IPS DF 4.7 (cell line): ENCODE measurements around the gene KCNQ1OT1.

Experiments
- DNase-seq: peaks from one replicate; pipeline ENCODE4 v3.0.0-alpha.2; 2013; ENCODE audit warnings: low spot score; ENCODE audit errors: extremely low read depth

Gene KCNQ1OT1

DNA sequence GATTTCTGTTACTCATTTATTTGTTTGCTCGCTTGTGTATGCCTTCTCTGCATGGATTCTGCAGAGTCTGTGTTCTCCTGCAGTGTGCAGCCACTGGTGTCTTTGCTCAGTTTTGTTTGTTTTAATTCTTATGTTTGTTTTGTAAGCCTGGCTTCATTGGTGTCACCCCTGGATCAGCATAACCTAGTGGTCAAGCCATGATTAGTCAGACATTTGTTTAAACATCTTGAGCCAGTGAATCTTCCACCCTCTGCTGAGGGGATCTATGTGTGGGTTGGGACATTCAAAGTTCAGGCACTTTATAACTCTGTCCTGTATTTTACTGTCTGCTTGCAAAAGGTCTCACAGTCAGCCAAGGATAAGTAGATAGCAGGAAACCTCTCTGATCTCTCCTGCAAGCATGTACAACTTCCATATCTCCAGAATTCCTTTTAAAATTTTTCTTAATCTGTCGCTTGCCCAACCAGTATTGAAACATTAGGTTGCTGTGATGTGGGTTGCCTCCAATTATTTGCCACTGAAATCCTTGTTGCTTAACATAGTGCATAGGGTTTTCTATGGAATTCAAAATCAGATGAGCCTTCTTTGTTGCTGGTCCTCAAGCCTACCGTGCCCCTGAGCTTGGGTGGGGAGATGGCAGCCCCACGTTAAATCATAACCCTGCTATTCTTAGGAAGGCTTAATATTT lies 86.8 kb downstream of the KCNQ1OT1 start:
- DNase-seq: no peak

DNA sequence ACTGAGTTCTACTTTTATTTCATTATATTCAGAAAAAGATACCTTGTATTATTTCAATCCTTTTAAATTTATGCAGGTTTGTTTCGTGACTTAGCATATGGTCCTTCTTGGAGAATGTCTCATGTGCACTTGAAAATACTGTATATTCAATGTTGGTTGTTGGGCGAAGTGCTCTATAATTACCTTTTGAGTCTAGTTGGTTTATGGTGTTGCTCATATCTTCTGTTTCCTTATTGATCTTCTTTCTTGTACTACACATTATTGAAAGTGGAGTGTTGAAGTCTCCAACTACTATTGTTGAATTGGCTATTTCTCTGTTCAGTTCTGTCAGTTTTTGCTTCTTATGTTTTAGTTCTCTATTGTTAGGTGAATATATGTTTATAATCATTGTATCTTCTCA lies 90.4 kb downstream of the KCNQ1OT1 start:
- DNase-seq: no peak

DNA sequence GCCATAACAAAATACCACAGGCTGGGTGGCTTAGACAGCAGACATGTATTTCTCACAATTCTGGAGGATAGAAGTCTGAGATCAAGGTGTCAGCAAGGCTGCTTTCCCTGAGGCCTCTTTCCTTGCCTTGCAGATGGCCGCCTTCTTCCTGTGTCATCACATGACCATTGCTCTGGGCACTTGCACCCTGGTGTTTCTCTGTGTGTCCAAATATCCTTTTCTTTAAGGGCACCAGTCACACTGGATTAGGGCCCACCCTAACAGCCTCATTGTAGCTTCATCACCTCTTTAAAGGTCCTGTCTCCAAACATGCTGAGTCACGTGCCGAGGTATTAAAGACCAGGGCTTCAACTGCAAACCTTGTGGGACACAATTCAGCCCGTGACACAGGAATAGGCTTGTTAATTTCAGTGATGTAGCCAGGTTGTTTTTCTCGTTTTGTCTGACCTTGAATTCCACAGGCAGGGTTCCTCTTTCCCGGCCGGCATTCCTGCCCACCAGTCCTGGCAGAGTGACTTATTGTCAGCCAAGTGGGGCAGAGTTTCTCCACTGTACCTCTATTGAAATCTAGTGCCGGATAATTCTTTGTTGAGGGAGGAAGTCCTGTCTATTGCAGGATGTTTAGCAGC lies 100.1 kb downstream of the KCNQ1OT1 start:
- DNase-seq: no peak

DNA sequence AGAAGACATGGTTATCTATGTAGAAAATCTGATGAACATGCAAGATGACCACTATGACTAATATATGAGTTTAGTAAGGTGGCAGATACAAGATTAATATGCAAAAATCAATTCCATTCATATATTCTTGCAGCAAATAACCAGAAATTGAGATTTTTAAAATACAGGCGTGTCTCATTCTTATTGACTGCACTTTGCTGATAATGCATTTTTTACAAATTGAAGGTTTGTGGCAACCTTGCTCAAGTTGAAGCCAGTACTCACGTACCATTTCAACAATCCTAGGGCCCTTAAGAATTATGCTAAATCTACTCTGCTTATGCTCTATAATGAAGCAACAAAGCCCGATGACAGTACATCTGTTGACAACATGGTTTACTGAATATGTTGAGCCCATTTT lies 104.6 kb downstream of the KCNQ1OT1 start:
- DNase-seq: no peak

DNA sequence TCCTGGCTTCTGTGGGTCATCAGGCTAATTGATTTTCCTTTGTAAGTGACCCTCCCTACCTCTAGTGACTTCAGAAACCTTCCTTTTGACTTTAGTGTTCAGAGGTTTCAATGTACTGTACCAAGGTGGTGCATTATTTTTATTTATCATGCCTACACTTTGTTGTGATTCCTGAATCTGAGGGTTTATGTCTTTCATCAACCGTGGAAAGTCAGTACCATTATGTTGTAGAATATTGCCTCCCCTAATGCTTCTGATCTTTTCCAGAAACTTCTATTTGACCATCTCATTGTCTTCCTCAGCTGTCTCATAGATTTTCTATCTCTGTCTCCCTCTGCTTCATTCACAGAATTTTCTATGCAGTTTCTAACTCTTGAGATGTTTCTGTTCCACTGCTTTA lies 105.5 kb downstream of the KCNQ1OT1 start:
- DNase-seq: no peak

DNA sequence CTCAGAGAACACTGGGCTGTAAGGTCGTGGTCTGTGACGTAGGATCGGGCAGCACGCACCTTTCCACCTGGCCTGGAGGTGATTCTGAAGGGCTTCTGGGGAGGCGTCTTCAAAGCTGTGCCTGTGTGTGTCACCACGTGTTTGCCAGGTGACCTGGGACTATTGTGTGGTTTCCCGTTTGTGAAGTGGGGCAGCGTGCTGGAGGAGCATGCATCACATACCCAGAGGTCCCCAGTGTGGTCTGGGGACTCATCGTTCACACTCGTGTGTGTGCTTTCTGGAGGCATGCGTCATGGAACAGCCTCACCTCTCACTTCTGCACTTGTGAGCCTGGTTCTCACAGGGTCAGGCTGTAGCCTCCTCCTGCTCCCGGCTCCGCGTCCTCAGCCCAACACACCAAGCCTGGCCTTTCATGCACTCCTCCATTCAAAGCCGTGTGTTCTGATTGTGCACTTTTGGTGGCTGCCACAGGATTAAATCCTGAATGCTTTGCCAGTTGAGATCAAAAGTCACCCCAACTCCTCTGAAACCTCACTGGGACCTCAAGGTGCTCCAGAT lies 106.3 kb downstream of the KCNQ1OT1 start:
- DNase-seq: no peak

DNA sequence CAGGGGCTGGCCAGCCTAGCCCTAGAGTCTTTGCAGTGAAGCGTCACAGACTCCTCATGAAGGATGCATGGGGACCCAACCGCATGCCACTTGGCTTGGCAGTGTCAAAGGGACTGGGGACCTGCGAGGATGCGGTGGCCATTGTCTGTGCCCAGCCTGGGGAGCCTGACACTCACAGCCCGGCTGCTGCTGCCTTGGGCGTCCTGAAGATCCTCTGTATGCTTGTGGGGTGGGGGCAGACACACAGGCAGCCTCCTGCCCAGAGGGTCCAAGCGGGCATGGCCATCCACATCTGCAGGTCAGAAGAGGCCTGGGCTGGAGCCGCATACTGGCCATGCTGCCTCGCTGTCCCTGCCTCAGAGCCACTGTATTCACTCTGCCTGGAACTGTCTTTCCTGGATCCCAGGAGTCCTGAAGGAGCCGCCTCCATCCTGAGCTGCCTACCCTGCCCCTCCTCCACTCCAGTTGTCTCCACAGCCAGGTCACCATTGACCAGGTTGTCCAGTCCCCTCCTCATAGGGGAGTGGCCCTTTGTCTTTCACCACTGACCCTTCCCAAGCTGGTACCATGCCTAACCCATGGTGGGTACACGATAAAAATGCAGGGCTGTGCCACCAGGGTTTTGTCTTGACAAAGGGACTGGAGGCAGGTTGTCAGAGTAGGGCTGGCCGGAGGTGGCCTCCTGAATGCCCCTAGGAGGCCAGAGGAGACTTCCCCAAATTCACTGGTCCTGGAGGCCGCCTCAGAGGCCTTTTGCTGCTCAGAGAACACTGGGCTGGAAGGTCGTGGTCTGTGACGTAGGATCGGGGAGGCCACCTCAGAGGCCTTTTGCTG lies 107.0 kb downstream of the KCNQ1OT1 start:
- no peak for DNase-seq

DNA sequence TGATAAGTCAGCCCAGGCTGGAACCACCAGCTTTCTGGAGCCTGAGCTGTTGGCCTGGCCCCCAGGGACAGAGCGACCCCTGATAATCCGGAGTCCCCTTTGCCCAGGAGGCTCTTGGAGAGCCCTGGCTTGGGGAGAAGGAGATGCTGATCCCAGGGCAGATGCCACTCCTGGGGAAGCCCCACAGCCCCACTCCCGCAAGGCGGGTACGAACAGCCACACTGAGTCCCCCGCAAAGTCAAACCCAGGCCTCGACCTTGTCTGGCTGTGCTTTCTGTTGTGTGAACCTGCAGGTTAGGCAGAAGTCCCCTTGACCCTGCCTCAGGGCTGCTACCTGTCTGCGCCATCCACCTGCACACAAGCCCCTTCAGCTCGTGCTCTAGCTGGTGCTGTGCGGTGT lies 108.0 kb downstream of the KCNQ1OT1 start:
- no peak for DNase-seq

DNA sequence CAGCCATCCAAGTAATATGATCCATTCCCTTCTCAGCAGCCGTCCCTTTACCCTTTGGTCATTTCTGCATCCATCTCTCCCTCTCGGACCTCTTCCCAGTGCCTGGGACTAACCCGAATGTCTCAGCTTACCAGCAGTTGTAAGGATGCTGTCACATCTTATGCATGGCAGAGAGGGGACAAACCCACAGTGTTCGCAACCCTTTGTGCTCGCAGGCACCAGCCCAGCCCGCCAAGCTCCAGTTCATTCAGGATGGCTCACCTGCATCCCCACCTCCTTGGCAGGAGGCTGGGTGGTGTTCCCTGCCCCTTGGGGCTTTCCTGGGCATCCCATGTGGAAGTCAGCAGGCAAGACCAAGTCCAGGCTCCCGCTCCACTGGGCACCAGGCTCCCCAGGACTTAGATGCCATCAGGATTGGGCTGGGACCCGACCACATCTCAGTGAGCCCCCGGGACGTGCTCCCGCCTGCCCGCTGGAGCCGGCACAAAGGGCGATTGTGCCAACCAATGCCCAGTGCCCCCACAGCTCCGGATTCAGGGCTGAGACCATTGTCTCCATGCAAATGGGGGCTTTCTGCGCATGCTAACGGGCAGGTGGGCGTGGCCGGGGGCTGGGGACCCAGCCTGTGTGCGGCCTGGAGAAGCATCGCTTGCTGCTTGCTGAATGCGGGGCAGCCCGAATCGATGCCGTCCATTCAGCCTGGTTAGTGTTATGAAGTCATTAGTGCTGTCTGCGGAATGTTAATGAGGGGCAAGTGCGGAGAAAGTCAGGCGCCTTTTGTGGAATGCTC lies 108.6 kb downstream of the KCNQ1OT1 start:
- no peak for DNase-seq

DNA sequence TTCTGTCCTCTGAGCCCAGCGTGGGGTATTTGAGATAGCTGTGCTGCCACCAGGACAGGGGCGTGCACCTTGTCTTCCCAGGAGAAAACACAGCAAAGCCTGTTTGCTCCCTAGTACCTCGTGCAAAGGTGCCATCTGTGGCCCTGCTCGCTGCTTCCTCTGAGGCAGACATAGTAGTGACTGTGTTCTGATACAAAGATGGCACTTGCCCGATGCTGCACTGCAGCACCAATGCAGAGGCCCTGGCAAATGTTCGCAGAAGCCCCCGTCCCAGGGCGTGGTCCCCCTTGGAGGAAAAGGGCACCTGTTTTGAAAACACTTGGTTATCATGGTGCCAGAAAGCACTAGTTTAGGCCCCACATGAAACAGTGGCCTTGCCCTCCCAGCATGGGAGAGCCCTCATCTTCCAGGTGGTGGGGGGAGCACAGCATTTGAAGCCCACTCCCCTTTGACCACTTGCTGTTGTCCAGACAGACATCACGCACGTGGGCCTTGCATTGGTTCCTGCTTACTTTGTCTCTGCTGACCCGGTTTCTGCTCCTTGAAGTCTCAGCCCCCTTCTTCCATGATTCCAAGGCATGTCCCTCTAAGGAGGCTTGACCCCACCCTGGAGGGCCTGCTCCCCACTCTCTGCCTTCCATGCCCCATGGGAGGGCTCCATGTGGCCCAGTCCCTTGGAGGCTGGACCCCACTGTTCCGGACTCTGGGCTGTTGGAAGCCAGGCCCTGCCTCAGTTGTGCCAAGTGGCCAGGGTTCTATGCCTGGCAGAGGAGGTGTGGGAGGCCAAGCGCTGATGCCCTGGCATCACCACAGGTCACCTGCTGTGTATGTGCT lies 109.4 kb downstream of the KCNQ1OT1 start:
- no peak for DNase-seq

DNA sequence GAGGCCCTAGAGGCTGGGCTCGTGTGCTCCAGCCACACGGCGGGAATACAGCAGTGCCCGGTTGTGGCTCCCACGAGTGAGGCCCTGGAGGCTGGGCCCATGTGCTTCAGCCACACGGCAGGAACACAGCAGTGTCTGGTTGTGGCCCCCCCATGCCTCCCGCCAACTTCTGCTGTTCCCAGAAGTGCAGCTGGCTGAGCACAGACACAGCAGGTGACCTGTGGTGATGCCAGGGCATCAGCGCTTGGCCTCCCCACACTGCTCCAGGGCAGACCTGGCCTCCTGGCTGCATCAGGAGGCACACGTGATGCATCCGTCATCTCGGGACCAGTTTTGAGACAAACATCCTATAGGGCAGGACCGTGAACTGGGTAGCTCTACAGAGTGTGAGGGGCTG lies 110.3 kb downstream of the KCNQ1OT1 start:
- no peak for DNase-seq

DNA sequence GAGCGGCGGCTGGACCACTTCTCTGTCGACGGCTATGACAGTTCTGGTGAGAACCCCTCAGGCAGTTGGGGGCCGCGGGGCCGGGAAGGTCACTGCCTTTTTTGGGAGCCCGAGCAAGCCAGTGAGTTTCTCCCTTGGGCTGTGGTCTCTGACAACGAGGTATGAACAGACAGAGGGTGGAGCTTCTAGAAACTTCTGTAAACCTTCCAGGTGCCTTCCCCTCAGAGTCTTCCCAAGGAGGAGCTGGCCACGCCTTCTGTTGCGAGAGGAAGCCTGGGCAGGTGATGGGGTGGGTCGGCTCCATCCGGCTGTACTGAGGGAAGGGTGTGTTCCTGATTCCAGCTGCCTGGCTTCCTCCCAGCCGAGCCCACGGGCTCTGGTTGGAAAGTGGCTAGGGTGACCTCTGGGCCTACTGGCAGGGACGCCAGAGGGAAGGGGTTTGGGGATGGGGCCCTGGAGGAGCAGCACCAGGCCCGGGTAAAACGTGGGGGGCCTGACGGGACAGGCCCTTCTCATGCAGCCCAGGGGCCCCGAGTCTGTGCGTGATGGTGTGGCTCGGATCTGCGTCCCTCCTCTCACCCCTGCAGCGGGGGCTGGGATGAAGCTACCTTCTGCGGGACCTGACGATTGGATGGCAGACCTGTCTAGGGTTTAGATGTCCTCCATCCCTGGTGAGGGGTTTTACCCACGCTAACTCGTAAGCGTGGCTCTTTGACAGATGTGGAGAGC lies 110.8 kb downstream of the KCNQ1OT1 start:
- DNase-seq: no peak

DNA sequence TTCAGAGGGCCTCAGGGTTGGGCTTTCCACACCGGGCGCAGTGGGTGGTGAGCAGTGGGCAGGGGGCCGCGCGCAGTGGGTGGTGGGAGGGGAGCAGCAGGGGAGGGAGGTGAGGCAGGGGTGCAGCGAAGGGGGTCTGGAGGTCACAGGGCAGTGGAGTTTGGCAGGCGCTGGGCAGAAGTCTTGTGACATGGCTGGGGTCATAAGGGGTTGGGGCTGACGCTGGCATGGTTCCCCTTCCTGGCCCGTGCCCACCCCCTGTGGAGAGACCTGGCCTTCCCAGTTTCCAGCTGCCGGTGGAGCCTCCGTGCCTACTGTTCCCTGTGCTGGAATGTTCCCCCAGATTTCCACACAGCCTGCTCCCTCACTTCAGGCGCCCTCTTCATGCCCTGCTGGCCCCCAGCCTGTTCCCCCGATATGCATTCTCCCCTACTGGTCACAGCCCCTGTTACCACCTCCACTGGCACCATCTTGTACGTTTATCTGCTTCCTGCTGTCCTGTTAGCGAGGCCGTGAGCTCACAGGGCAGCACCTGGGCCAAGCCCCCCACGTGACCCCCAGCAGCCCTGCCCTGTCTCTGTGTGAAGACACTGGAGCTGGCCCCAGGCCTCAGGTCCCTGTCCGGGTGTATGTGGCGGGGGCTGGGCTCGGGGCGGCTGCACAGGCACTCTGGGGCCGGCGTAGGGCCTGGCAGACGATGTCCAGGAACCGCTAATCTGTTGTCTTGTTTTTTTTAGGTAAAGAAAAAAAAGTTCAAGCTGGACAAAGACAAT lies 111.6 kb downstream of the KCNQ1OT1 start:
- DNase-seq: no peak

DNA sequence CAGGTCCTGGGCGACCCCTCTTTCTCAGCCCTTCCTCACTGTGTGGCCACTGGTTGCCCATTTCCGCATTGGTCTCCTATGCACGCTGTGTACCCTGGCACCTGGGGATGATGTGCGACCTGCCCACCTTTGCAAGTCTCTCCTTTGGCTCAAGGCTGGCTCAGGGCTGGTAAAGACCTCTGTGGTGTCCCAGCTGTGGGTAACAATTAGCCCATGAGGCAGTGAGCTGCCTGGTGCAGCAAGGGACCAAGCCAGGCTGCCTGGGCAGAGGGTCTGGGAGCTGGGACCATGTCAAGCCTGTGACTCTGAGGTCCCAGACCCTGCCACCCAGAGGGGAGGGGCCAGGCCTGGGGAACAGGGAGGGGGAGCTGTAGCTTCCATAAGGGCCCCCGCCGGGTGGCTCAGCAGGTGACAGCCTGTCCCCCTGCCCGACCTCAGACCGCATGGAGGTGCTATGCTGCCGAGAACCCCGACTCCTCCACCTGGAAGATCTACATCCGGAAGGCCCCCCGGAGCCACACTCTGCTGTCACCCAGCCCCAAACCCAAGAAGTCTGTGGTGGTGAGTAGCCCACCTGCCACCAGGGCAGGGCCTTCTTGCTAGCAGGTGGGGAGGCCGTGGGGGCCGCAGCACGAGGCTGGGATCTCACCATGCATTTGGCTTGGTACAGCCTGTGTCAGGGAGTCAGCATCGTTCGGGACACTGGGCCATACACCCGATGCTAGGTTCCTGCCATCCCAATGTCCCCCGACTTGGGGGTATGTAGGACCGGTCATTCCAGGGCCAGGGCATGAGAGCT lies 112.5 kb downstream of the KCNQ1OT1 start:
- no peak for DNase-seq

DNA sequence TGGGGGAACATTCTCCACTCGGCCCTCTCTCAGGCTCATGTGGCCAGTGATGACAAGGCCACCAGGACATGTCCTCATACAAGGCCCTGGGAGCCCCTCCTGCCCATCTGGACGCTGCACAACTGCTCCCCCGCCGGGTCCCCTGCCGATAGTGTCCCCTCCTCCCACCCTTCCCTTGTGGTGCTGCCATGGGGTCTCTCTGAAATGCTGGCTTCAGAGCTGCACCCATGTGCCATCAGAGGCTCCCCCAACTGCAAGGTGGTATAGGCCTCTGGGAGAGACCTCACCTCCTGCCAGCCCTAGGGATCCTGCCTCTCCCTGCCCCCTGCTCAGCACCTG lies 113.0 kb downstream of the KCNQ1OT1 start:
- DNase-seq: no peak

DNA sequence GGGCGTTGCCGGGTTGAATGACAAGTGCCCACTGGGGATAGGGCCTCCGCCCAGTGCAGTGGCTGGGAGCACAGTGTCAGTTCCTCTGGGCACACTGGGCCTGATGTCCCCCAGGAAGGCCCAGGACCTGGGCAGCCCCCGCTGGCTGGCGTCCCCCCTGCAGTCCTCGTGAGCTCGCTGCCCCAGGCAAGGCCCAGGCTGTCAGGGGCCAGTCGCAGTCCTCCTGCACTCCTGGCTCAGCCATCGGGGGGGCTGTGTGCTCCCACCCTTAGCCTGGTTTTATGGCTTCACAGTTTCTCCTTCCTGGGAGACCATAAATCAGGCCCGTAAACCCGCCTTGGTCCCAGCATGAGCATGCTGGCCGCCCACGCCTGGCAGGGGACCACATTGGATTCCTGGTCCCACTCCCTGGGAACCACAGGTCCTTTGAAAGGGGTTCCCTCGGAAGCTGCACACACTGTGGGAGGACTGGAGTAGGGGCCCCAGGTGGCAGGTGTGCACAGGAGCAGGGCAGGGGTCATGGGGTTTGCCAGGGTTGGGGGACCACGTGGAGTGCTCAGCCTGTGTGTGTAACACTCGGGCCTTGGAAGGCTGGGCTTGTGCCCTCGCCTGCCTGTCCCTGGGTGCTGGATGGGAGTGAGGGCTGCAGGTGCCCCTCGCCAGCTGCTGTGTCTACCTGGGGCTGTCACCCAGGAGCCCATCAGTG lies 113.6 kb downstream of the KCNQ1OT1 start:
- DNase-seq: no peak

DNA sequence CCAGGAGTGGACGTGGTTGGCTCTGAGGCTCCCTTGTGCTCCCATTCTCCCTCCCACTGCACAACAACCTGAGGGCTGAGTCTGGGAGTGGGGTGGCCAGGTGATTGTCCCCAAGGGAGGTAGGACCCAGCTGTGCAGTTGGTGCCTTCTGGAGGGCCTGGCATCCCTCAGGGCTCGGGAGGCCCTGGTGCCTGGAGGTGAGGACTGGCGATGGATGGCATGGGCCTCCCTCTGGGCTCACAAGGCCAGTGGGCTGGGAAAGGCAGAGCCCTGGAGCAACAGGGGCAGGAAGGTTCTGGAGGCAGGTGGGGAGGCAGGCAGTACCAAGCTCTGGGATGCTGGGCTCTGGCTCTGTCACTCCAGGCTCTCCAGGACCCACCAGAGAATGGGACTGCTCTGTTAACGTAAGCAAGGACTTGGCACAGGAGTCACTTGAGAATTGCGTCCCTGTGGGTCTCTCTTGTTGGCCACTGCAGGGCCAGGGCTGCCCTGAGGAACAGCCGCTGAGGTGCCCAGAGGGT lies 114.2 kb downstream of the KCNQ1OT1 start:
- no peak for DNase-seq
